ENCODE measurements around the gene GNL3. TPM values are rescaled to one million over a fixed set of nuclear protein-coding genes. Genes with fewer than 3 reads are reported as not detected.

GNL3 gene
- total and polyA plus RNA-seq, 8 donors = 22.4 to 65.6 (median 51.0) TPM

DNA sequence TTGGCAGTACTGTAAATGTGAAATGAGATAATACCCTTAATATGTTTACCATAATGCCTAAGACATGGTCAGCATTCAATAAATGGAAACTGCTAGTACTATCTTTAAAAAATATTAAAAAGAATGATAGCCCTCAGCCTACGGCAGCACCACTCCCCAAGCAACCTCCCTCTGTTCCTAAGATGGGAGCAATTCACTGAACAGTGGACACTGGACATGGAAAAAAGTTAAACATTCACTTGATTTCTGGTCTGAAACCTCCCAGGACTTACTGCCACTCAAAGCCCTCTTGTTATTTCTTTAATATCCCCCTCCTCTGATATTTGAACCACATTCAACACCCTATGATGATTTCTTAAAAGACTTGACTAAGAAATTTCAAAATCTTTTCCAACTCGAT lies 57.9 kb downstream of the GNL3 start:
- TF ChIP-seq, protein P1, sequence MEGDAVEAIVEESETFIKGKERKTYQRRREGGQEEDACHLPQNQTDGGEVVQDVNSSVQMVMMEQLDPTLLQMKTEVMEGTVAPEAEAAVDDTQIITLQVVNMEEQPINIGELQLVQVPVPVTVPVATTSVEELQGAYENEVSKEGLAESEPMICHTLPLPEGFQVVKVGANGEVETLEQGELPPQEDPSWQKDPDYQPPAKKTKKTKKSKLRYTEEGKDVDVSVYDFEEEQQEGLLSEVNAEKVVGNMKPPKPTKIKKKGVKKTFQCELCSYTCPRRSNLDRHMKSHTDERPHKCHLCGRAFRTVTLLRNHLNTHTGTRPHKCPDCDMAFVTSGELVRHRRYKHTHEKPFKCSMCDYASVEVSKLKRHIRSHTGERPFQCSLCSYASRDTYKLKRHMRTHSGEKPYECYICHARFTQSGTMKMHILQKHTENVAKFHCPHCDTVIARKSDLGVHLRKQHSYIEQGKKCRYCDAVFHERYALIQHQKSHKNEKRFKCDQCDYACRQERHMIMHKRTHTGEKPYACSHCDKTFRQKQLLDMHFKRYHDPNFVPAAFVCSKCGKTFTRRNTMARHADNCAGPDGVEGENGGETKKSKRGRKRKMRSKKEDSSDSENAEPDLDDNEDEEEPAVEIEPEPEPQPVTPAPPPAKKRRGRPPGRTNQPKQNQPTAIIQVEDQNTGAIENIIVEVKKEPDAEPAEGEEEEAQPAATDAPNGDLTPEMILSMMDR (IDR thresholded peaks at IDR 0.05) = no peak
- H3K27ac ChIP-seq = peak overlapping the region in 2 of 4 donors; percentile 7 to 12
- 64 to 76% methylated on average over 2 of the region's 2 CpGs for WGBS, 2 donors

More for the DNA sequence above, 57.9 kb downstream of the GNL3 start:
- no peak for FAIRE-seq
- no peak for DNase-seq
- intact Hi-C loops (cut with DNase I) = no loop called here
- Histone ChIP-seq H3K27me3 (no peaks in the 10 kb centered on the region), H3K9me3 (no peaks in the 10 kb centered on the region), H3K4me3 (no peak overlapping the region), H3K4me1 (peaks cover 0 to 4% (median 0%) of the 10 kb centered on the region in 3 donors), H3K36me3 (peaks cover 4 to 46% (median 11%) of the 10 kb centered on the region in 3 donors)
- no peak for ATAC-seq

Other genes with a start within 250 kb of the GNL3 start
- gene SEMA3G, start 240.9 kb upstream of the GNL3 start, total RNA-seq = 1 to 10 TPM in 5 of 6 donors, under 1 TPM in 1; 0.75 to 5.4 (median 2.4) TPM
- gene SEMA3G, start 240.9 kb upstream of the GNL3 start, polyA plus RNA-seq = 1 to 10 TPM; 3.8 to 4.9 TPM
- gene TNNC1, start 232.0 kb upstream of the GNL3 start, total RNA-seq = 1 to 10 TPM in 3 of 6 donors, under 1 TPM in 3; 0.40 to 3.2 (median 1.1) TPM
- 1 to 10 TPM; 5.9 to 6.3 TPM for gene TNNC1, start 232.0 kb upstream of the GNL3 start, polyA plus RNA-seq
- gene NISCH, start 230.4 kb upstream of the GNL3 start, total RNA-seq = 10 to 100 TPM; 24.4 to 52.6 (median 32.4) TPM
- gene NISCH, start 230.4 kb upstream of the GNL3 start, polyA plus RNA-seq = 100 to 1,000 TPM; 106 to 109 TPM
- 10 to 100 TPM in 5 of 6 donors, 1 to 10 TPM in 1; 8.2 to 57.7 (median 36.3) TPM for gene STAB1, start 190.7 kb upstream of the GNL3 start, total RNA-seq
- 100 to 1,000 TPM; 122 to 140 TPM for gene STAB1, start 190.7 kb upstream of the GNL3 start, polyA plus RNA-seq
- 10 to 100 TPM in 1 of 6 donors, 1 to 10 TPM in 5; 3.5 to 14.5 (median 7.7) TPM for gene NT5DC2, start 152.2 kb upstream of the GNL3 start, total RNA-seq
- 10 to 100 TPM; 17.3 to 37.6 TPM for gene NT5DC2, start 152.2 kb upstream of the GNL3 start, polyA plus RNA-seq
- gene UQCC5, start 149.4 kb upstream of the GNL3 start, total RNA-seq = 10 to 100 TPM in 1 of 6 donors, 1 to 10 TPM in 5; 5.0 to 11.2 (median 7.1) TPM
- 10 to 100 TPM; 25.7 to 41.8 TPM for gene UQCC5, start 149.4 kb upstream of the GNL3 start, polyA plus RNA-seq
- 10 to 100 TPM; 18.3 to 34.9 (median 27.1) TPM for gene PBRM1, start 119 bp upstream of the GNL3 start, total RNA-seq
- 1 to 10 TPM; 7.4 to 9.6 TPM for gene PBRM1, start 119 bp upstream of the GNL3 start, polyA plus RNA-seq
- 10 to 100 TPM; 19.0 to 35.0 (median 21.0) TPM for gene GLT8D1, start 19.8 kb downstream of the GNL3 start, total RNA-seq
- 10 to 100 TPM; 24.3 to 40.7 TPM for gene GLT8D1, start 19.8 kb downstream of the GNL3 start, polyA plus RNA-seq
- 10 to 100 TPM; 54.9 to 87.1 (median 58.7) TPM for gene SPCS1, start 20.1 kb downstream of the GNL3 start, total RNA-seq
- gene SPCS1, start 20.1 kb downstream of the GNL3 start, polyA plus RNA-seq = 100 to 1,000 TPM in 1 of 2 donors, 10 to 100 TPM in 1; 52.4 to 121 TPM
- gene NEK4, start 84.9 kb downstream of the GNL3 start, total RNA-seq = 10 to 100 TPM; 12.2 to 22.0 (median 16.1) TPM
- gene NEK4, start 84.9 kb downstream of the GNL3 start, polyA plus RNA-seq = 1 to 10 TPM; 4.0 to 5.0 TPM
- 1 to 10 TPM in 1 of 6 donors, under 1 TPM in 4, not detected in 1; 0.32 to 1.9 (median 0.43) TPM for gene ITIH1, start 91.6 kb downstream of the GNL3 start, total RNA-seq
- 1 to 10 TPM; 1.1 to 1.2 TPM for gene ITIH1, start 91.6 kb downstream of the GNL3 start, polyA plus RNA-seq
- 1 to 10 TPM in 1 of 6 donors, under 1 TPM in 3, not detected in 2; 0.29 to 1.9 (median 0.72) TPM for gene ITIH3, start 108.8 kb downstream of the GNL3 start, total RNA-seq
- gene ITIH3, start 108.8 kb downstream of the GNL3 start, polyA plus RNA-seq = 1 to 10 TPM; 1.7 to 2.1 TPM
- gene ITIH4, start 144.6 kb downstream of the GNL3 start, total RNA-seq = 100 to 1,000 TPM in 2 of 6 donors, 10 to 100 TPM in 4; 16.2 to 276 (median 77.1) TPM
- gene ITIH4, start 144.6 kb downstream of the GNL3 start, polyA plus RNA-seq = 100 to 1,000 TPM in 1 of 2 donors, 10 to 100 TPM in 1; 64.3 to 249 TPM
- under 1 TPM in 3 of 6 donors, not detected in 3; 0.42 to 0.55 (median 0.47) TPM for gene MUSTN1, start 149.0 kb downstream of the GNL3 start, total RNA-seq
- gene MUSTN1, start 149.0 kb downstream of the GNL3 start, polyA plus RNA-seq = 10 to 100 TPM; 35.2 to 63.7 TPM
- gene STIMATE, start 211.5 kb downstream of the GNL3 start, total RNA-seq = 10 to 100 TPM in 4 of 6 donors, 1 to 10 TPM in 2; 7.7 to 16.0 (median 13.6) TPM
- 10 to 100 TPM in 1 of 2 donors, 1 to 10 TPM in 1; 5.0 to 19.9 TPM for gene STIMATE, start 211.5 kb downstream of the GNL3 start, polyA plus RNA-seq

All from pancreas (tissue), 10 donors.